Activated CD8-positive, alpha-beta memory T cell treated with anti-CD3 and anti-CD28 coated beads for 48 hours (primary cell): ENCODE results near the gene TCERG1L.

Experiments
- DNase-seq, 3 experiments: peaks; one replicate each; pipeline ENCODE4 v3.0.0-alpha.2; 2020; ENCODE audit warnings: low read depth in 2 of 3, low spot score in 2 of 3

Gene TCERG1L

DNA sequence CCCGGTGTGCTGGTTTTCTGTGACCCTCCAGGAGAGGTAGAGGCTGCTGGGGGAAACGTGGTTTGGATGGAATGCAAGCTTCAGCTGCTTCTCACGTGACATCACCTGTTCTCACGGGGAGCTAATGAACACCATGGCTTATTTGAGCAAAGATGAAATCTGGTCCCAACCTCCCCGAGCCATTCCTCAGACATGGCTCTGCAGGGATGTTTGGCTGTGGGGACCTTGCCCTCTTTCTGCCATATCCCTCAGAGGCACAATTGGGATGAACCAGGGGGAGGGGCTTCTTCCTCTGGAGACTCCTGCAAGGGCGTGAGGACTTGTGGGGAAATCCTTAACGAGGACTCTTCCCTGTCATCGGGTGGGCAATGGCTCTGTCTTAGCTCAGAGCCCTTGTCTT lies 236.8 kb downstream of the TCERG1L start:
- no peak for DNase-seq

DNA sequence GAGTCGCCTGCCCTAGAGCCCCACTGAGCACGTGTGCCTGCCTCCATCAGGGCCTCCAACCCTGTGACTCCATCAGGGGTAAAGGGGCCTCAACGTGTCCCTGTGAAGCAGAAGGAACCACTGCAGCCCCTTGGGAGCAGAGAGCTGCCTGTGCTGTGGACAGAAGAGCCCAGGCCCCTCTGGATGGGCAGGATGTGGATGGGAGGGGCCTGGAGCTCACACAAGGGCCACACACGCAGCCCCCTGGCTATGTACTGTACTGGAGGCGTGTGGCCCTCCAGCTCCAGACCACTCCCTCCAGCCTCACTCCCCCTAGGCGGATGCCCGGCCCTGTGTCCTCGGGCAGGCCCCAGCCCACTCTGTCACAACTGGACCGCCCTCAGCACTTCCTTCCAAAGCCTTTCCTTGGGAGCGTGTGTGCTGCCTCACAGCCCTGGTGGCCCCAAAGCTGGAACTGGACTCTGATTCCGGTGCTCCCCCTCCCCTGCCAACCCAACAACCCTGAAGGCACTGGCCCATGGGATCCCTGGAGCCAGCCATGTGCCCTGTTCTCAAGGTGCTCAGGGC lies 238.0 kb downstream of the TCERG1L start:
- DNase-seq = no peak

DNA sequence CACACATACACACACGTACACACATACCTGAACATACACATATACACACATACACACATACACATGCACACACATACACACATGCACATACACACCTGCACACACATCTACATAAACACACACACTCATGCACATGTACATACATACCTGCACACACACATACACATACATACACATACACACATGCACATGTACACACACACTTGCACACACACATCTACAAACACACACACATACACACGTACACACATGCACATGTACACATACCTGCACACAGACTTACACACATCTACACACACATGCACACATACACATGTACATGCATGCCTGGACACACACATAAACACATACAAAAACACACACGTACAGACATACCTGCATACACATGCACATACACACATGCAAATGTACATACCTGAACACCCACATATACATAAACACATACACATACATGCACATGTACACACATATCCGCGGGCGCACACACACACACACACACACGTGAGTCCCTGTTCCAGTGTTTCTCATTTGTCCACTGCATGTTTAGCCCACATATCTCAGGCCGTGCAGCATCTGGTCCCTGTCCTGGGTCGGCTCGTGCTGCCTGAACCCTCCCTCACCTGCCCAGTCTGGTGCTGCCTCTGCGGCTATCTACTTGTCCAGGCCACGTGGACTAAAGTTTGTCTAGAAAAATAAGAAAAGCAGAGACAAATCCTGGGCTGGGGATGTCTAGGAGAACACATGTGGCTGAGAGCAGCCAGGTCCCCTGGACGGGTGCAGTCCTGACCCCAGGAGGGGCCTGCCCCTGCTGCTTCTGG lies 238.7 kb downstream of the TCERG1L start:
- DNase-seq = no peak

DNA sequence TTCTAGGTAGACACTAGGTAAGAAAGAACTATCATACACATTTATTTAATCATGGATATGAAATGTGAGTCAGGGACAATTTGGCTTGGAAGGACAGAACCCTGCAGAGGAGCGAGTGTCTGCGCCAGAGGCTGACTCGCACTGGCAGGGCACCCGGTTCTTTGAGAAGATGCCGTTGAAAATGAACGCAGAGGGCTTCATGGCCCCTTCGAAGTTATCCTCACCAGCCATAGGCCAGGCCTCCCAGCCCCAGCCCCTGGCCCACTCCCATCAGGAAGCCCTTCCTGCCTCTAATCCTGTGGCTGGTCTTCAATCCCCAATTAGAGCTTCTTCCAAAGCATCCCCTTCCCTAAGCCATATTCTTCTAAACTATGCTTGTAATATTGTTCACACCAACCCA lies 239.8 kb downstream of the TCERG1L start:
- no peak for DNase-seq

DNA sequence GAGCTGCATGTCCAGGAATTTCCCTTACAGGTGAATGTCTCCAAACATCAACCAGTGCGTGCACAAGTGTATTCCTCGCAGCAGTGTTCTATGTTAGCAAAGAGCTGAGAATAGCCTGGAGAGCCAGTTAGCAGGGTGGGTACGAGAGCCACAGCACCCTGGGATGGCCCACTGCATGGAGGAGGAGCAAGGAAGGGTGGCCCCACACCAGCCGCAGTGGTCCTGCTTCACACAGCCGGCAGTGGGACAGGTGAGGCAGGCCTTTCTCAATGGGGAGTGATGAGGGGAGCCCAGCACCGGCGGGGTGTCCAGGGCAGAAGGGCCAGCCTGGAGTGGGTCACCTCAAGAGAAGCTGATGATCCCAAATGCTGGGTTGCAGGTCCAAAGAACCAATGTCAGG lies 240.7 kb downstream of the TCERG1L start:
- no peak for DNase-seq

DNA sequence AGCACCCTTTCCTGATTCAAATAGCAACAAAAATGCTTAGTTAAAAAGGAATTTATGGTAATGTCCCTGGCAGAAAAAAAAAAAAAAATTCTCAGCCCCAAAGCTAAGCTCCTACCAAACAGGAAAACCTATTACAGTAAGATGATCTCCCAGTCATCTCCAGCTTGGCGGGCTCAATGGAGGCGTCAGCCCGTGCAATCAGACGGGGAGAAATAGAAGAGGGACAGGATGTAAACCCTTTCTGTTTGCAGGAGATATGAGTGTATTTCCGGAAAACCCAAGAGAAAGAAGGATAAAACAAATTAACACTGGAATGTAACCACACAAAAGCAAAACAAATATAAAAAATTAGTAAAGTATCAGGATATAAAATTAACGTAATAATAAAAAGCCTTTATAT lies 242.8 kb downstream of the TCERG1L start:
- no peak for DNase-seq

DNA sequence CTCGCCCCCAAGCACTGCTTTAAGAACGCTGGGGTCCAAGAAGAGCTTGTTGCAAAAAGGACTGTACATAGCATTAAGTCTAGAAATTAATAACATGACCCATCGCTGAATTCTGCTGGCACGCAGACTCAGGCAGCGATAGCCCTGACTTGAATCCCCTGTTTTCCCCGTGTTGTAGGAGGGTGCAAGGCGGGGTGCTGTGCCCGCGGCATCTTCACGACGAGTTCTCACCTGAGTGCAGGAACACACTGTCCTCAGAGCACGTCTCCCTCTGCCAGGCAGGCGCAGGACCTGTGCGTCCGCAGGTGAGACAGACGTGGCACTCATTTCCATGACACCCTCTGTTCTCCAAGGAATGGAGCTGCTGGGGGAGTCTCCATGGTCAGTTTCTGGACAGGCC lies 243.2 kb downstream of the TCERG1L start:
- no peak for DNase-seq

DNA sequence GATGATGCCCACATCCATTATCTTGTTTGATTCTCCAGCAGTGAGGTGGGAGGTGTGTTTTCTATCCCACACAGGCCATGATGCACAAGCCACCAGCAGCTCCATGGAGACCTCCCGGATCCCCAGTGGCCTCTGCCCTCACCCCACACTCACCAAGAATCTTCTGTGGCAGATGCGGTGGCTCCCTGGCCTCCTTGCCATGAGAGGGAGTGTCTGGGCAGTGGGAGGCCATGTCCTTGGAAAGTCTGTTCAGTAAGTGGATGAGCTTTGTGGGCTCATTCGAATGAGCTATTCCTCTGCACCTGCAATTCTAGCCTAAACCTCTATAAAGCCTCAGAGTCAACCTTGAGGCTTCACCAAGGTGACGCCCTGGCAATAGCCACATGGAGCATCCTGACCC lies 243.8 kb downstream of the TCERG1L start:
- DNase-seq = no peak

DNA sequence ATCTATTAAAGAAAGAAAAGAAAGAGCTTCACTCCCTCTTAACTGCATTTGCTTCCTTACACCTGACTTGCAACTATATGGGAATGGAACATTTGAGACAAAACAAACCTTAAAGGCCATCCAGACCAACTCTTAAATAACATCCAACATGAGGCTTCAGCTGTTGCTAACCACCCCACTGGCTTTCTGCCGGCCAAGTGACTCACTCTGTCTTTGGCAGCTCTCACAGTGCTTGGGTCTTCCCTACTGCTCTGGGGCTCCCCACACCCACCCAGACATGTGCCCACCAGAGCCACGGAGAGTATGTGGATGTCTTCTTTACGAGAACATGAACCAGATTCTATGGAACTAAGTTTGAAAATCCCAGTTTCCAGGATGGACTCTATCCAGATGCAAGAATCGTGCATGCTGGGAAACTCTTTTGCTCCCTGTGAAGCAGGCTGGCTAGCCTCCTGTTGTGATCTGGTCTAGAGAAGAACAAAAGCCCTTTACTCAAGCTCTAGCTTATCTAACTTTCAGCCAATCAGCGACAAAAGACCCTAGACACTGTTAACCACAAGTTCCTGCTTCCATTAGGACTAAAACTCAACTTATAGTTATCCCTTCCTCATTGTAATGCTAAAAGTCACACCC lies 245.7 kb downstream of the TCERG1L start:
- DNase-seq = no peak

DNA sequence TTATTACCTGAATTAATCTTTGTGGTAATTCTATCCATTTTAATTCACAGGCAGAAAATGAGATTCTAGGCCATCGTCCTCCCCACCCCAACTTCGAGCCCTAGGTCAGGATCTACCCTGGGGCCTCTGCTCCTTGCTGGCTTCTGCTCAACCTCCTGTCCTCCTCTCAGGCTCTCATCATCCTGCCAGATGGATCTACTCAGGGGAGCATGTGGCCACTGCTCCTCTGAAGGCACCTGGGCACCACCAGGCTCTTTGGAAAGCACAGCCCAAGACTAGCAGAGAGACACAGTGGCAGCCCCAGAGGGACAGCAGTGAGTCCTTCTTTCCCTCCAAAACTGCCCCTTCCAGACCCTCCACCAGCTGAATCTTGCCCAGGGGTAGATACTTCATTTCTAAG lies 248.2 kb downstream of the TCERG1L start:
- no peak for DNase-seq

DNA sequence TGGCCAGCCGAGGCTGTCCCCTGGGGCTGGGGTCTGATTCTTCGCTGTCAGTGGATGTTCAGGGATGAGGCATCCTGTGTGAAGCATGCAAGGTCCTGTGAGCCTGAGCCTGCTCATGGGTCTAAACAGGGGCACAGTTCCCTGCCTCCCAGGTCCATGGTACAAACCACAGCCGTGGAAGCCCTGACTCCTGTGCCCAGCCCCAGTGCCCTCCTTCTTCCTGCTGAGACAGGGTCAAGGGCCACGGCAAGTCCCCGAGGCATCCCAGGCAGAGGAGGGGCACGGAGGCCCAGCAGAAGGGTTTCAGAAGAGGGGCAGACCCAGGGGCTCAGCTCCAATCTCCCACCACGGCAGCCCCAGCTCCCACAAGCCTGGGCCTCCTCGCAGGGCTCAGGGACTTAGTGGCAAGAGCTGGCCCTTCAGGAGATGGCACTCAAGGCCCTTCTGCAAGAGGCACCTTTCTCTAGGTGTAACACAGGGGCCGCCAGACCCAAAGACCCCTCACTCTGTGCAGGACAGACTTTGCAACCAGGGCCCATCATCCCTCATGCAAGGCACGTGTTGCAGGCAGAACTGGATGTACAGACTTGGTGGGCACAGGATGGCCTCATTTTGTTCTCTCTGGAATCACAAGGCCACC lies 248.8 kb downstream of the TCERG1L start:
- DNase-seq = no peak

DNA sequence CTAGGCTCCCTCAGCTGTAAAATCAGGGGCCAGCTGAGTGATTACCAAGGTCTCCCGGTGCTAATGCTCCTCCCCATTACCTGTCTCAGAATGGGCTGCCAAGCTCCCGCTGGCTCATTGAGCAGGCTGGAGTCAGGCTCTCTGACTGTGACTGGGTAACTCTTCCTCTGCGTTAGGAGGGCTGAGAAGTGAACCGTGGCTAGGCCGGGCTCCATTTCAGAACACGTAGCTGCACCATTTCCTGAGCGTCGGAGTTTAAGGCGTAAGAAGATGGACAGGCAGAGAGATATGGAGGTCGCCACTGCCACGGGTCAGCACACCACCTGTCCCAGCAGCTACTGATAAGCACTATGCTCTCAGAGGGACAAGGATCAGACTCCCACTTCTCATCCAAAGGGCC lies 250.3 kb downstream of the TCERG1L start:
- DNase-seq = no peak

DNA sequence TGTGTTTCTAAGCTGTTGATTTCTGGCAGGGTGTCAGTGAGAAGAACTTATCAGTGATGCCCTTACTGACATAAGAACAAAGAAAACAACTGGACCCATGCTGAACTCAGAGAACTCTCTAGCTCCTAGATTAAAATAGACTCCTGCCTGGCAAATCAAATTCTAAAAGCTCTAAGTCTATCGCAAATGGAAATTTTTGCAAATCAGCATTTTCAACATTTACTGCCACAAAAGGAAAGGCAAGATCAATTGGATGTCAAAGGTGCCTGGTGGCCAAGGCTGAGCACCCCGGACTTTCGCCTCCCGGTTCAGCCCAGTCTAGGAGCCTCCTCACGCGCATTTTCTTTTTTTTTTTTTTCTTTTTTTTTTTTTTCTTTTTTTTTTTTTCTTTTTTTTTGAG lies 251.6 kb downstream of the TCERG1L start:
- no peak for DNase-seq

DNA sequence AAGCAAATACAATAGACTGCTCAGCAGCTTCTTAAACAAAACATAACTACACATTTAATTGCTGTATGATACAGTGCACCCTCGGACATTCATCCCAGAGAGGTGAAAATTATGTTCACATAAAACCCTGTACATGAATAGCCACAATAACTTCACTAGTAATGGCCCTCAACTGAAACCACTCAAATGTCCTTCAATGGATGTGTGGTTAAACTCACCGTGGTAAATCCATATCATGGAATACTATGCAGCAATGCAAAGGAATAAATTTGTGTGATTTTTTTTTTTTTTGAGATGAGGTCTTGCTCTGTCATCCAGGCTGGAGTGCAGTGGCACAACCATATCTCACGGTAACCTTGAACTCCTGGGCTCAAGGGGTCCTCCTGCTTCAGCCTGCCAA lies 252.7 kb downstream of the TCERG1L start:
- DNase-seq = no peak

DNA sequence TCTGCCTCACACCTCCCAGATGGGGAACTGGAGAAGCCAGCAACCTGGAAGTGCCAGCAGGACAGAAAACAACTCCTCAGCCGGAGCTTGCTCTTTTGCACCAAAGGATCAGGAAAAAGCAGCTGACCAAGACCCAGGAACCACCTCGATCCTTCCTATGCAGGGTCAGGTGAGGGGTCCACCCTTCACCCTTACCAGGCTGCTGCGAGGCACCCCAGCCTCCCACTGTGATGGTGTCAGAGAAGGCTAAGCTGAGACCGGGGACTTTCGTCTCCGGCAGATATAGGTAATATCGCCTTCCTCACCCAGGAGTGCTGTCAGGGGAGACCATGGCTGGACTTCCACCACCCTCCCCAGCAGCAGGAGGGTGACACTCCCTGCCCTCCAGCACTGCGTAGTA lies 254.7 kb downstream of the TCERG1L start:
- DNase-seq = no peak

DNA sequence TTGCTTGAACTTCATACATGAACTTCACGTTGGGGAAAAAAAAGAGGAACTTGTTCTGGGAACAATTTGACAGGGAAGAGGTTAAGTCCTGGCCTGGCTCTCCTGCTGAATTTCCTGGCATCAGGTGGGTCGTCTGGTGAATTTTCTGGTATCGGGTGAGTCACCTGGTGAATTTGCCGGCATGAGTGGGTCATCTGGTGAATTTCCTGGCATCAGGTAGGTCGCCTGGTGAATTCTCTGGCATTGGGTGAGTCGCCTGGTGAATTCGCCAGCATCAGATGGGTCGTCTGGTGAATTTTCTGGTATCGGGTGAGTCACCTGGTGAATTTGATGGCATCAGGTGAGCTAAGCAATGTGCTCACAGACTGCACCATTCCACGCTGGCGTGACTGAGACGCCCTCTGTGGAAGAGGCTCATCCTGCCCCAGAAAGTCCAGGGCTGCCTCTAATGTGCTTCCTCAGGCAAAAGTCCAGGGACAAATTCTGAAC lies 255.4 kb downstream of the TCERG1L start:
- DNase-seq = no peak

DNA sequence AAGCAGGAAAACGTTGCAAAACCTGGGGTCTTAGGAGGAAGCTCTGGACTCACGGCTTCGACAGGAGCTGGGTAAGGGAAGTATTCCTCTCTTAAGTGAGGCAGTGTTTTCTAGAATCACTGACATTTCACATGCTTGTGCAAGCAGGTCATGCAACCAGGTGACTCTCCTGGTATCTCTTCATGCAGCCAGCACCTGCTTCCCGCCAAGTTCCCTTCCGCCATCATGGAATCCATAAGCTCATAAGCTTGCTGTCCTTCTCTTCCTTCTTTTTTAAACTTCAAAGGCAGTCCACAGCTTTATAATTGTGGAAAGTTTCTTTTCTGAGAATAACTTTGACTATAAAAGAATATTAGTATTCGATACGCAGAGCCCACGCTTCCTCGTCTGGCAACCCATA lies 256.1 kb downstream of the TCERG1L start:
- no peak for DNase-seq

DNA sequence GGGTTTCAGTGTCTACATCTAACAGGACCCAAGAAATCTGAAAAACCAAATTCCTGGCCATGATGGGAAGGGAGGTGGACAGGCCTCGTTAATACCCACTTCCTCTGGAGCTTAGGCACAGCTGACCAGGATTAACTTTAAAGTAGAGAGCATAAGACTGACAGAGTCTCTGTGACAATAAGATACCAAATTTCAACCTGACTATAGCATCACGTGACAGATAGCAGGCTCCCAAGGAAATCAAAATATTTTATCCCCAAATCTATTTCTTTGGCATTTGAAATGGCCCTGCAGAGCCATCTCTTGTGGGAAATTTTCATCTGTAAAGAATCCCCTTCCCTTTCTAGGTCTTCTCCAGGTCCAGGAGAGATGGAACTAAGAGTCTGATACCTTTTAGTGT lies 258.3 kb downstream of the TCERG1L start:
- DNase-seq = no peak

DNA sequence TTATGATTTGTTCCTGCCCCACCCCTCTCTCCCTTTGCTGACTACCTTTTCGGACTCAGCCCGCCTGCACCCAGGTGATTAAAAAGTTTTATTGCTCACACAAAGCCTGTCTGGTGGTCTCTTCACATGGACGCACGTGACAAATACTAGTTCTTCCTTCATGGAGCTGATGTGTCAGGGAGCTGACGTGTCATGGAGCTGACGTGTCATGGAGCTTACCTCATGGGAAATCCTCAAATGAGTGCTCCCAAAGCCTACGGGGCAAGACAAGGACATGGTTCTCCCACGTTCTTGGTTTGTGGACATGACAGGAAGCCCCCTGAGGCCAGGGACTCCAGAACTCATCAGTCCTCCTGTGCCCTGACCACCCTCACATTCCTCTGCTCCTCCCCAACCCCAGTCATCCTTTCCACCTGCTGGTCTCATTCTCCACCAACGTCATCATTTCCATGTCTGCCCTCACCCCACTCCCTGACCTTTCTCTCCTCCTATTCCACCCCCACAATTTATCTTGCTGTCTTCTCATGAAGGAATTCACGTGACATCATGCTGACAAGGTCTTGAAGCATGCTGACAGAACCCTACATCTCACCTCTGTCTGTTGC lies 261.3 kb downstream of the TCERG1L start:
- DNase-seq = no peak

DNA sequence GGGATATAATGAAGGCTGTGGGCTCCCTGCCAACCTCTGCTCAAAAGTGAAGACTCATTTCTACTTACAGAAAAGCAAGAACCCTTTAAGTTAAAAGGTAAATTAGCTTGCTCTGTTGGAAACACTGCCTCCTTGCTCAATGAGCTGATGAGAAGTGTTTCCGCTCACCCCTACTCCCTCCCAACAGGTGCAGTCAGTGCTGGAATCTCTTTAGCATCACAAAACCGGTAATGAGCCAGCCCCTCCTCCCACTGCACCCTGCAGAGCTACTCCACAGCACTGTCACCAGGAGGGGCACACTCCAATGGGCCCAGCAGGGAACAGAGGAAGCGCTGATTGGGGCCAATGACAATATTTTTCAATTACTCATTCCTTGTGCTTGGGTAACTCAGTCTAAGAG lies 262.5 kb downstream of the TCERG1L start:
- DNase-seq = no peak

DNA sequence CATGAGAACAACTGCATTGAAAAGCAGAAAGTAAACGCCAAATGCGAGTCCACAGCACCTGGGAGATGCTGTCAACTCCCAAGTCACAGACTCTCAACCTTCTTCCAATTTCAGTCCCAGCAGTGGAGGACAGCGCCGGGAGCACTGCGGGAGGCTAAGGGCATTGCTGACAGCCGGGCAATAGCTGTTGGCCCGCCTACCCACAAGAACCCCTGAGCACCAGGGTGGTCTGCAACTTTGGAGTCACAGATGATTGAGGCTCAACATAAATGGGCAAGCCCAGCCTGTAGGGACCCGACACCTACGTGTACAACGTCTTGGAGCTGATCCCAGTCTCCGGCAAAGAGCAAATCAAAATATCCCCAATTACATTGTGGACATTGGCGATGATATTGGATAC lies 262.9 kb downstream of the TCERG1L start:
- DNase-seq = no peak

DNA sequence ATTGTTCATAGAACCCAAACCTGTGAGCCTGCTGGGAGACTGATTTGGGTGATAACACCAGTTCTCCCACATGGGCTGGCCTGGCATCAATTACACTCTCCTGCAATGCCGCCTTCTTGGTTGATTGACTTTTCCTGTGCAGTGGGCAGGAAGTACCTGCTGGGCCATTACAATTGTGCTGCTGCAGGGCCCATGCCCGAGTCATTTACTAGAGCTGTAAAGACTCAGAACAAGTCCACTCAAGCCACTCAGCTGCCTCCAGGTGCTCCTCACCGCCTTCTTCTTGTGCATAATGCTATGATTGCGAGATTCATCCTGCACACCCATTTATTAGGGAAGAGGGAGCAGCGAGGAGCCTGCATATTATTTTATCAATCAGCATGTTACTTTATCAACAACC lies 264.0 kb downstream of the TCERG1L start:
- DNase-seq = no peak
